ENCODE data around the gene GRM4. TPM values are rescaled to one million over a fixed set of nuclear protein-coding genes. Genes with fewer than 3 reads are reported as not detected.

Gene GRM4
- total and polyA plus RNA-seq, 10 of the 15 experiments (the other 5 are each of a cell fraction or from before 2014, with no cell fraction given), result 0.01 to 0.31 (median 0.05) TPM; not detected in 2

DNA sequence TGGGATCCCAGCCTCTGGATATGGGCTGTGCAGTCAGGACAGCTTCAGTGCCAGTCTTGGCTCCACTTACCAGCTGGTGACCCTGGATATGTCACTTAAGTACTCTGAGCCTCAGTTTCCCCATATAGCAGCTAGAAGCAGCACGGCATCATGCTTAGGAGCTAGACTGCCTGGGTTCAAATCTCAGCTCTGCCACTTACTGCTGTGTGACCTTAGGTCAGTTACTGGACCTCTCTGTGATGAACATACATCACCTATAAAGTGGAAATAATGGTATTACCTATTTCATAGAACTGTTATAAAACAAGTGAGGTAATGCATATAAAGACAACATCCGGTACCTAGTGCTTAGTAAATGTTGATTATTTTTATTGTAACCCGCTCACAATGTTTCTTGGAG is 83.7 kb downstream of the GRM4 start:
- RAD21 ChIA-PET (ENCODE audit: unreplicated experiment), result no interaction called here
- POLR2A ChIA-PET, result no interaction called here
- TF ChIP-seq HDAC6 (IDR thresholded peaks at IDR 0.05; ENCODE audit: unreplicated experiment), result no peak
- no peak for TF ChIP-seq IRF4 (IDR thresholded peaks at IDR 0.05; ENCODE audit: low read depth, low read length)
- no peak for TF ChIP-seq MEF2B (IDR thresholded peaks at IDR 0.05; ENCODE audit: partially characterized antibody, poor library complexity, severe bottlenecking)
- TF ChIP-seq SRF (IDR thresholded peaks at IDR 0.05; ENCODE audit: low read depth in 2 of 2, low read length in 2 of 2), result no peak
- no peak for TF ChIP-seq NRF1 (conservative IDR thresholded peaks at IDR 0.05; ENCODE audit: low read depth, low read length)
- TF ChIP-seq, protein P1, sequence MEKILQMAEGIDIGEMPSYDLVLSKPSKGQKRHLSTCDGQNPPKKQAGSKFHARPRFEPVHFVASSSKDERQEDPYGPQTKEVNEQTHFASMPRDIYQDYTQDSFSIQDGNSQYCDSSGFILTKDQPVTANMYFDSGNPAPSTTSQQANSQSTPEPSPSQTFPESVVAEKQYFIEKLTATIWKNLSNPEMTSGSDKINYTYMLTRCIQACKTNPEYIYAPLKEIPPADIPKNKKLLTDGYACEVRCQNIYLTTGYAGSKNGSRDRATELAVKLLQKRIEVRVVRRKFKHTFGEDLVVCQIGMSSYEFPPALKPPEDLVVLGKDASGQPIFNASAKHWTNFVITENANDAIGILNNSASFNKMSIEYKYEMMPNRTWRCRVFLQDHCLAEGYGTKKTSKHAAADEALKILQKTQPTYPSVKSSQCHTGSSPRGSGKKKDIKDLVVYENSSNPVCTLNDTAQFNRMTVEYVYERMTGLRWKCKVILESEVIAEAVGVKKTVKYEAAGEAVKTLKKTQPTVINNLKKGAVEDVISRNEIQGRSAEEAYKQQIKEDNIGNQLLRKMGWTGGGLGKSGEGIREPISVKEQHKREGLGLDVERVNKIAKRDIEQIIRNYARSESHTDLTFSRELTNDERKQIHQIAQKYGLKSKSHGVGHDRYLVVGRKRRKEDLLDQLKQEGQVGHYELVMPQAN (conservative IDR thresholded peaks at IDR 0.05), result no peak
- TF ChIP-seq RFX5 (IDR thresholded peaks at IDR 0.05; ENCODE audit: low read depth, low read length), result no peak
- ATAC-seq (no peak), FAIRE-seq (no peak), DNase-seq (ENCODE audit: low read depth, low spot score) (no peak)
- CTCF ChIA-PET, result no interaction called here
- Histone ChIP-seq H3K79me2 (ENCODE audit: control insufficient read depth, insufficient read depth, low read length) (no peaks in the 10 kb centered on the region), H3K4me2 (ENCODE audit: control insufficient read depth, insufficient read depth) (no peak overlapping the region), H3K4me3 (no peak overlapping the region), H3K4me1 (ENCODE audit: control insufficient read depth, insufficient read depth, low read length) (no peaks in the 10 kb centered on the region), H3K27me3 (replicated peaks in 1 of 2; ENCODE audit: control insufficient read depth in 2 of 2, insufficient read depth in 2 of 2, low read length in 1 of 2) (peaks cover 3% of the 10 kb centered on the region in 2 experiments; a peak in 3 of 4 replicates), H3K36me3 (ENCODE audit: control insufficient read depth in 2 of 2, insufficient read depth in 2 of 2, low read length in 1 of 2) (no peaks in the 10 kb centered on the region), H4K20me1 (ENCODE audit: control insufficient read depth, insufficient read depth) (no peaks in the 10 kb centered on the region), H2AFZ (ENCODE audit: control insufficient read depth, low read depth, low read length) (no peak overlapping the region), H3K27ac (ENCODE audit: control insufficient read depth, insufficient read depth) (no peak overlapping the region), H3K9ac (ENCODE audit: control insufficient read depth, insufficient read depth, low read length) (no peak overlapping the region), H3K9me3 (replicated peaks; ENCODE audit: control insufficient read depth, insufficient read depth, low read length) (no peaks in the 10 kb centered on the region)
- no TSS peak for BruUV-seq (replicated peaks)
- 24% methylated on average over 3 of the region's 3 CpGs for WGBS (ENCODE audit: insufficient coverage, insufficient replicate concordance, low lambda C conversion rate, missing lambda C conversion rate)
- in situ Hi-C loops (cut with MboI) (no loop called here), intact Hi-C loops (cut with micrococcal nuclease; ENCODE audit: unreplicated experiment) (no loop called here)
- SMC1A ChIA-PET (ENCODE audit: uncharacterized antibody, unreplicated experiment), result no interaction called here

Measured in GM12878 (cell line).